Heart right ventricle (tissue), 16 donors: ENCODE results near the gene ZNF618. TPM values are rescaled to one million over a fixed set of nuclear protein-coding genes. Genes with fewer than 3 reads are reported as not detected.

Source experiments
- ATAC-seq, 8 donors: fragments of 200-7000 bp; cut with Tn5 transposase; one replicate each; pipeline ENCODE4 v1.9.1; 2020; ENCODE audit warnings: mild to moderate bottlenecking in 8 of 8, moderate library complexity in 8 of 8, moderate number of reproducible peaks in 1 of 8
- DNase-seq, 2 donors: peaks; one replicate each; pipeline ENCODE4 v3.0.0-alpha.2; 2020
- H3K27ac ChIP-seq, 10 donors: fragments of 200-600 bp; sonication (generic) in 2 of 10; one replicate each; pipeline versions ENCODE4 v1.5.0 to v1.8.0; 2020 to 2022; ENCODE audit warnings: mild to moderate bottlenecking in 3 of 10
- H3K27me3 ChIP-seq, 7 donors: fragments of 200-600 bp; one replicate each; pipeline ENCODE4 v1.8.0; 2021 to 2022; ENCODE audit warnings: mild to moderate bottlenecking in 2 of 7
- H3K36me3 ChIP-seq, 9 donors: fragments of 200-600 bp; sonication (generic) in 1 of 9; one replicate each; pipeline versions ENCODE4 v1.5.0 to v1.8.0; 2020 to 2022; ENCODE audit warnings: mild to moderate bottlenecking in 2 of 9
- H3K4me1 ChIP-seq, 9 donors: fragments of 200-600 bp; sonication (generic) in 1 of 9; one replicate each; pipeline versions ENCODE4 v1.5.0 to v1.8.0; 2020 to 2022; ENCODE audit warnings: mild to moderate bottlenecking in 4 of 9
- H3K4me3 ChIP-seq, 10 donors: fragments of 200-600 bp; sonication (generic) in 2 of 10; one replicate each; pipeline versions ENCODE4 v1.5.0 to v1.8.0; 2020 to 2022; ENCODE audit warnings: mild to moderate bottlenecking in 7 of 10, moderate library complexity in 2 of 10
- H3K9me3 ChIP-seq, 11 donors: fragments of 200-600 bp in 10 of 11; sonication (generic) in 2 of 11; one replicate each; pipeline versions ENCODE4 v1.5.0 to v1.8.0; 2013 to 2022; ENCODE audit warnings: mild to moderate bottlenecking in 2 of 11, control low read depth in 1 of 11, moderate library complexity in 1 of 11
- CTCF ChIP-seq, 9 donors: fragments of 200-600 bp; sonication (generic) in 2 of 9; IDR thresholded peaks; one replicate each; pipeline versions ENCODE4 v1.5.0 to v1.8.0; 2021 to 2022; ENCODE audit warnings: antibody characterized with exemption in 9 of 9, mild to moderate bottlenecking in 5 of 9, moderate library complexity in 1 of 9
- WGBS, 2 donors: extraction: QIAGEN DNeasy Blood & Tissue Kit; methylation state at CpG; one replicate each; pipeline ENCODE4 v1.1.7; 2013; ENCODE audit warnings: inconsistent platforms in 1 of 2; 5-methylcytosine and 5-hydroxymethylcytosine counted together
- intact Hi-C, 10 donors: fragments of 100-400 bp; cut with DNase I; formaldehyde crosslinking; loops; one replicate each; pipeline versions ENCODE4 v1.11.1 to v1.14.2; 2022
- polyA plus RNA-seq, 2 donors: library from polyadenylated mRNA; stranded (reverse); fragments of 200-250 nt; gene quantifications; one replicate each; pipeline ENCODE4 v1.2.3, GENCODE V29; 2013
- total RNA-seq, 10 donors: library from RNA; stranded (reverse); fragmentation: NEBNext Ultra II Directional in 3 of 10; extraction: Animal tissue kit (Norgen Biotek cat#: 25700) in 3 of 10; gene quantifications; one replicate each; pipeline versions ENCODE4 v1.2.1 to v1.2.4, GENCODE V29; 2021 to 2023
- donor health status: Arrhythmogenic right ventricular cardiomyopathy.
- donor health status: ischemic (EF 13 %, LVEDD 7.1; RV severe dilation, severe dysfunction).
- donor health status: healthy with polysubstance abuse.
- donor health status: DM: no; HTN: yes; CAD: no.
- donor health status: DM: no; HTN: no; CAD: no.
- donor health status: ischemic (EF 25% LVEDD 6.9; RV normal size, moderate dysfunction).
- donor health status: ischemic (EF 25% LVEDD 5.7; RV mildly dilated, moderate dysfunction).
- donor health status: healthy.
- donor health status: DM: yes; HTN: yes; CAD: no.
- donor health status: Ischemic cardiomyopathy.
- donor health status: ischemic (EF 35%, LVEDD 5.7; RV mildly dilated, moderate dysfunction).
- donor health status: nonischemic (EF 11% LVEDD 7.7; RV severe dilation, severe dysfunction).
- donor health status: DM: yes; HTN: yes; CAD: no.
- donor health status: PGD.
- donor health status: ischemic (EF 29% LVEDD 5.4; RV normal size, mild dysfunction).
- donor health status: nonischemic (EF 23%, LVEDD 6.1; RV moderate dilation, normal function).

ZNF618 gene
- total and polyA plus RNA-seq, 12 donors, result 0.59 to 2.5 (median 1.6) TPM

- Histone ChIP-seq H3K27ac (no peak overlapping the region), H3K9me3 (peaks cover 0 to 53% (median 26%) of the 10 kb centered on the region in 11 donors), H3K27me3 (no peaks in the 10 kb centered on the region), H3K36me3 (peaks cover 0 to 67% (median 4%) of the 10 kb centered on the region in 9 donors), H3K4me3 (no peak overlapping the region), H3K4me1 (no peaks in the 10 kb centered on the region)
- ATAC-seq (no peak), DNase-seq (no peak)
- intact Hi-C loops, result loop anchor here in 2 of 10 donors (10.0 kb wide), 2 partner anchors 57 to 287 kb away; no protein-coding TSS in a partner anchor
- no peak for TF ChIP-seq CTCF (IDR thresholded peaks at IDR 0.05)
- WGBS, 2 donors, result 86 to 93% methylated on average over 3 of the region's 3 CpGs
Measured at GRCh38 chr9:114021578-114021977, 145.5 kb downstream of the ZNF618 start.

- no peak overlapping the region for H3K4me3 ChIP-seq
- peaks cover 0 to 53% (median 26%) of the 10 kb centered on the region in 11 donors for H3K9me3 ChIP-seq
- H3K36me3 ChIP-seq, result peaks cover 0 to 45% (median 0%) of the 10 kb centered on the region in 9 donors
- intact Hi-C loops, result loop anchor here in 2 of 10 donors (10.0 kb wide), 2 partner anchors 59 to 289 kb away; no protein-coding TSS in a partner anchor
- no peaks in the 10 kb centered on the region for H3K27me3 ChIP-seq
- no peak overlapping the region for H3K27ac ChIP-seq
- DNase-seq (no peak), ATAC-seq (no peak)
- TF ChIP-seq CTCF (IDR thresholded peaks at IDR 0.05), result no peak
- H3K4me1 ChIP-seq, result no peaks in the 10 kb centered on the region
- WGBS, 2 donors, result 95 to 99% methylated on average over 1 of the region's 1 CpG
Measured at GRCh38 chr9:114023961-114024360, 147.9 kb downstream of the ZNF618 start.

GRCh38 chr9:114025196-114025753 is 149.2 kb downstream of the ZNF618 start:
- Histone ChIP-seq H3K9me3 (peaks cover 0 to 43% (median 26%) of the 10 kb centered on the region in 11 donors), H3K36me3 (peaks cover 0 to 47% (median 0%) of the 10 kb centered on the region in 9 donors), H3K27me3 (no peaks in the 10 kb centered on the region), H3K27ac (no peak overlapping the region), H3K4me1 (no peaks in the 10 kb centered on the region), H3K4me3 (no peak overlapping the region)
- intact Hi-C loops, result loop anchor here in 2 of 10 donors (10.0 kb wide), 2 partner anchors 60 to 290 kb away; no protein-coding TSS in a partner anchor
- ATAC-seq (no peak), DNase-seq (no peak)
- WGBS, 2 donors, result 92 to 95% methylated on average over 3 of the region's 3 CpGs
- TF ChIP-seq CTCF (IDR thresholded peaks at IDR 0.05), result no peak

GRCh38 chr9:114025760-114026159 is 149.7 kb downstream of the ZNF618 start:
- H3K4me3 ChIP-seq, result no peak overlapping the region
- intact Hi-C loops, result loop anchor here in 2 of 10 donors (10.0 kb wide), 2 partner anchors 61 to 291 kb away; no protein-coding TSS in a partner anchor
- no peak for DNase-seq
- no peaks in the 10 kb centered on the region for H3K4me1 ChIP-seq
- TF ChIP-seq CTCF (IDR thresholded peaks at IDR 0.05), result no peak
- ATAC-seq, result no peak
- H3K36me3 ChIP-seq, result peaks cover 0 to 47% (median 0%) of the 10 kb centered on the region in 9 donors
- no peaks in the 10 kb centered on the region for H3K27me3 ChIP-seq
- H3K27ac ChIP-seq, result no peak overlapping the region
- WGBS, 2 donors, result 98 to 99% methylated on average over 5 of the region's 5 CpGs
- peaks cover 0 to 38% (median 26%) of the 10 kb centered on the region in 11 donors for H3K9me3 ChIP-seq
